ENCODE data around the gene RASGEF1C.
"Not testable (repeated sequence)": the region's sequence is repeated elsewhere in the genome, so short reads cannot be mapped to it uniquely, and the experiment has no call there.

Gene RASGEF1C

GRCh38 chr5:180098991-180099732 lies 109.8 kb downstream of the RASGEF1C start:
- no peak for DNase-seq

- DNase-seq: no peak
Observed at GRCh38 chr5:180098526-180098925, 110.5 kb downstream of the RASGEF1C start.

GRCh38 chr5:180097926-180098325 lies 111.1 kb downstream of the RASGEF1C start:
- DNase-seq: no peak

- DNase-seq: no peak
Observed at GRCh38 chr5:180097163-180097894, 111.7 kb downstream of the RASGEF1C start.

- DNase-seq: no peak
Observed at GRCh38 chr5:180096616-180097015, 112.4 kb downstream of the RASGEF1C start.

- no peak for DNase-seq
Observed at GRCh38 chr5:180095545-180095944, 113.5 kb downstream of the RASGEF1C start.

GRCh38 chr5:180093651-180094382 lies 115.2 kb downstream of the RASGEF1C start:
- DNase-seq: peak; percentile 93

GRCh38 chr5:180093241-180093640 lies 115.8 kb downstream of the RASGEF1C start:
- no peak for DNase-seq

GRCh38 chr5:180090769-180091546 lies 118.1 kb downstream of the RASGEF1C start:
- DNase-seq: peak; percentile 57

- peak; percentile 7 for DNase-seq
Observed at GRCh38 chr5:180090098-180090768, 118.8 kb downstream of the RASGEF1C start.

GRCh38 chr5:180089628-180090027 lies 119.4 kb downstream of the RASGEF1C start:
- not testable (repeated sequence) for DNase-seq

- no peak for DNase-seq
Observed at GRCh38 chr5:180088561-180088960, 120.5 kb downstream of the RASGEF1C start.

GRCh38 chr5:180086816-180087399 lies 122.1 kb downstream of the RASGEF1C start:
- no peak for DNase-seq

- DNase-seq: no peak
Observed at GRCh38 chr5:180085837-180086236, 123.2 kb downstream of the RASGEF1C start.

GRCh38 chr5:180084638-180085561 lies 124.1 kb downstream of the RASGEF1C start:
- peak; percentile 75 for DNase-seq

- DNase-seq: no peak
Observed at GRCh38 chr5:180083529-180084060, 125.4 kb downstream of the RASGEF1C start.

- DNase-seq: no peak
Observed at GRCh38 chr5:180082633-180083420, 126.2 kb downstream of the RASGEF1C start.

GRCh38 chr5:180081481-180081880 lies 127.5 kb downstream of the RASGEF1C start:
- DNase-seq: no peak

GRCh38 chr5:180080486-180081280 lies 128.3 kb downstream of the RASGEF1C start:
- no peak for DNase-seq
